ENCODE results near the gene DMBX1.

The DMBX1 gene

GRCh38 chr1:46459315-46459714 is 30.3 kb upstream of the DMBX1 start:
- no peak for DNase-seq (ENCODE audit: low read depth, low spot score)

GRCh38 chr1:46461017-46461808 is 28.4 kb upstream of the DMBX1 start:
- DNase-seq (ENCODE audit: low read depth, low spot score), result no peak

GRCh38 chr1:46461809-46462448 is 27.7 kb upstream of the DMBX1 start:
- no peak for DNase-seq (ENCODE audit: low read depth, low spot score)

GRCh38 chr1:46464013-46464548 is 25.6 kb upstream of the DMBX1 start:
- no peak for DNase-seq (ENCODE audit: low read depth, low spot score)

- no peak for DNase-seq (ENCODE audit: low read depth, low spot score)
Observed at GRCh38 chr1:46464915-46465314, 24.7 kb upstream of the DMBX1 start.

- no peak for DNase-seq (ENCODE audit: low read depth, low spot score)
Observed at GRCh38 chr1:46465981-46466476, 23.6 kb upstream of the DMBX1 start.

- DNase-seq (ENCODE audit: low read depth, low spot score), result no peak
Observed at GRCh38 chr1:46466477-46467182, 23.0 kb upstream of the DMBX1 start.

GRCh38 chr1:46467183-46467504 is 22.5 kb upstream of the DMBX1 start:
- no peak for DNase-seq (ENCODE audit: low read depth, low spot score)

GRCh38 chr1:46469881-46470280 is 19.8 kb upstream of the DMBX1 start:
- no peak for DNase-seq (ENCODE audit: low read depth, low spot score)

GRCh38 chr1:46471848-46472492 is 17.7 kb upstream of the DMBX1 start:
- DNase-seq (ENCODE audit: low read depth, low spot score), result no peak

- DNase-seq (ENCODE audit: low read depth, low spot score), result no peak
Observed at GRCh38 chr1:46472498-46473181, 17.0 kb upstream of the DMBX1 start.

GRCh38 chr1:46473991-46474390 is 15.6 kb upstream of the DMBX1 start:
- DNase-seq (ENCODE audit: low read depth, low spot score), result no peak

- no peak for DNase-seq (ENCODE audit: low read depth, low spot score)
Observed at GRCh38 chr1:46474570-46474969, 15.1 kb upstream of the DMBX1 start.

GRCh38 chr1:46476673-46477072 is 13.0 kb upstream of the DMBX1 start:
- DNase-seq (ENCODE audit: low read depth, low spot score), result no peak

- peak; percentile 36 for DNase-seq (ENCODE audit: low read depth, low spot score)
Observed at GRCh38 chr1:46477153-46477929, 12.3 kb upstream of the DMBX1 start.

GRCh38 chr1:46478721-46479485 is 10.7 kb upstream of the DMBX1 start:
- DNase-seq (ENCODE audit: low read depth, low spot score), result no peak

GRCh38 chr1:46479744-46480350 is 9.8 kb upstream of the DMBX1 start:
- DNase-seq (ENCODE audit: low read depth, low spot score), result no peak

- DNase-seq (ENCODE audit: low read depth, low spot score), result no peak
Observed at GRCh38 chr1:46480959-46481646, 8.5 kb upstream of the DMBX1 start.

GRCh38 chr1:46481961-46482360 is 7.7 kb upstream of the DMBX1 start:
- DNase-seq (ENCODE audit: low read depth, low spot score), result no peak
